GM12873 (cell line): ENCODE results near the gene MYL12A.

Experiments
- CTCF ChIP-seq: IDR thresholded peaks from 2 replicates; pipeline ENCODE4 v1.5.1; 2012; ENCODE audit warnings: low read depth, mild to moderate bottlenecking, moderate library complexity, low read length, control low read depth; ENCODE audit not compliant: insufficient read depth; ENCODE audit errors: missing control alignments

The MYL12A gene

GRCh38 chr18:3261373-3262233 is 14.0 kb downstream of the MYL12A start, which contains the start of gene MYL12B:
MYL12B (plus strand) TSS chr18:3262133; CDS start chr18:3272899, 10,766 bp downstream.
- TF ChIP-seq CTCF: no peak

- TF ChIP-seq CTCF: no peak
These were observed 14.9 kb downstream of the MYL12A start for GRCh38 chr18:3262234-3263131.

GRCh38 chr18:3263132-3263700 is 15.6 kb downstream of the MYL12A start:
- no peak for TF ChIP-seq CTCF

GRCh38 chr18:3264362-3264761 is 16.8 kb downstream of the MYL12A start:
- no peak for TF ChIP-seq CTCF

- TF ChIP-seq CTCF: no peak
These were observed 18.0 kb downstream of the MYL12A start for GRCh38 chr18:3265564-3266033.

GRCh38 chr18:3266062-3266608 is 18.5 kb downstream of the MYL12A start:
- no peak for TF ChIP-seq CTCF

- no peak for TF ChIP-seq CTCF
These were observed 20.7 kb downstream of the MYL12A start for GRCh38 chr18:3268306-3268705.
